ENCODE results near the gene PKNOX2.

PKNOX2 gene

GRCh38 chr11:125264100-125265022 is 99.8 kb downstream of the PKNOX2 start:
- DNase-seq = no peak

DNA sequence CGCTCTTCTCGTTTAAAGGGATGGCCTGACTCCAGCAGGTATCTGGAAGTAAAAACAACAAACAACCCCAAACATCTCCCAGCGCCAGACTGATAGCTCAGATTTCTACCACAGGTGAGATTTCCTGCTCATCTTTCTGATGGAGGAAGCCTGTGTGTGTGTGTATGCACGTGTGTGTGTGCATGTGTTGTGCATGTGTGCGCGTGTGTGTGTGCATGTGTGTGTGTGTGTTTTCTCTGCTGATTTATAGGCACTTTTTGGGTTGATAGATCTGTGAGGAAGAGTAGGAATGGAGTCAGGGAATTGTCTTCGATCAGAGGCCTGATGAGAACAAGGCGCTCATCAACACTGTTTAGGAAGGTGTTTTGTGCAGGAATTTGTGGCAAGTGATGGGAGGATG is 103.0 kb downstream of the PKNOX2 start:
- no peak for DNase-seq

DNA sequence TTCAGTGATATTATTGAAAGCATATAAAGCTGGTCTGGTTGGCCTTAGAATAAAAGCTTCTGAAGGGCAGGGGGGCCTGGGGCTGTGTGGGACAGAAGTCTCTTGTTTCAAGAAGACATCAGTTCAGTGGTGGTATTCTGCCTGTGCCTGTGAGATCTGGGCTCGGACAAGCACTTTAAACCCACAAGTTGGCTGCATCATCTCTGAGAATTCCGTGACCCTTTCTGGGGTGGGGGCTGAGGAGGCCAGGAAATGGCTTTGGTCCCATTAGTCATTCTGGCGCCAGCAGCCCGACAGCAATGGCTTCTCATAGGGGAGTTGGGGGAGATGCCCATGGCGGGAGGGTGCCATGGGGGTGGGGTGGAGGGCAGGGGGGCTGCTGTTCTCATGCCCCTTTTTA is 104.1 kb downstream of the PKNOX2 start:
- DNase-seq = no peak

DNA sequence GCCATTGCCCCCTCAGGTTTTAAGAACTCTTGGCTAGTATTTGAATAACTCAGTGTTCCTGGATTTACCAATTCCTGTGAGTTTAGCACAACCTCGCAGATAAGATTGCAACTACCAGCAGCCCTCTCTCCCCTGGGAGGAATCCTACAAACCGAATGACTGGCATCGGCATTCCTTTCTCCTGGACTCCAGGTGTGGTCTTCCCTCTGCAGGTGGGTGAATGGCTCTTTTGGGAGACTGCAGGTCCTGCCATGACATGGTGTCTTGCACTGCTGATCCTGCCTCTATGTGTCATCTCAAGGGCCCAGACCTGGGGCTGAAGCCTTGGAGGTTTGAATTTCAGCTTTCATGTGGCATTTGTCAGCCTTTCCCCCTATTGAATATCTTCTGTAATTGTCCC is 105.6 kb downstream of the PKNOX2 start:
- no peak for DNase-seq

DNA sequence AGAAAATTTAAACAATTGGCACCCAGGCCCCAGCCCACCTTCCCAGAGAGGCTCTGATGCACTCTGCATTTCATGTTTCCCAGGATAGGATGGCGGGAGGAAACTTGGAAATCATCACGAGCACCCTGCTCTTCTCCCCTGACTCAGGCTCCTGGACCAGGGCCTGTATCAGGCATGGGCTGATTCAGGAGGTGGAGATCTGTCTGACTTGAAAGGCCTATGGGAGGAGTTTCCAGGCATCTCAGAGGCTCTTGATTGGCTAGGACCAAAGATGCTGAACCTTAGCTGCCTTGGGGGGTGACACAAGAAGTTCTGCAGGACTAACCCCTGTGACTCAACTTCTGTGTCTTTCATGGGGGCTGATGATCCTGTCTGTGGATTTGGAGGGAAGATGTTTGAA is 106.2 kb downstream of the PKNOX2 start:
- no peak for DNase-seq

GRCh38 chr11:125271483-125272091 is 107.0 kb downstream of the PKNOX2 start:
- DNase-seq = no peak

DNA sequence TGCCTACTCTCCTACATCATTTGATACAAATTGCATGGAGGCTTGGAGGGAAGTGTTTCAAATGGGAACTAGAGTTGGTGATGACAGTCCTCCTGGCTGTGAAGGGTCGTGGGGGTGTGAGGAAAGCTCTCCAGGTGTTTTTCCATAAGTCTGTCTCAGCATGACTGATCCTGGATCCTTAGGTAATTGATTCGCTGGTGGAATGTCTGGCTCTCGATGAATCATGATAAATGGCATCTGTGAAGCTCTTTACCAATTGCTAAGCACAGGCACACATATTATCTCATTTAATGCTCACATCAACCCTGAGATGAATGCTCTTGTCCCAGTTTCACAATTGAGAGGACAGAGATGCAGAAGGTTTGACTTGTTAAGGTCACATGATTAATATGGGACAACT is 107.5 kb downstream of the PKNOX2 start:
- DNase-seq = no peak

GRCh38 chr11:125272821-125273220 is 108.3 kb downstream of the PKNOX2 start:
- no peak for DNase-seq

DNA sequence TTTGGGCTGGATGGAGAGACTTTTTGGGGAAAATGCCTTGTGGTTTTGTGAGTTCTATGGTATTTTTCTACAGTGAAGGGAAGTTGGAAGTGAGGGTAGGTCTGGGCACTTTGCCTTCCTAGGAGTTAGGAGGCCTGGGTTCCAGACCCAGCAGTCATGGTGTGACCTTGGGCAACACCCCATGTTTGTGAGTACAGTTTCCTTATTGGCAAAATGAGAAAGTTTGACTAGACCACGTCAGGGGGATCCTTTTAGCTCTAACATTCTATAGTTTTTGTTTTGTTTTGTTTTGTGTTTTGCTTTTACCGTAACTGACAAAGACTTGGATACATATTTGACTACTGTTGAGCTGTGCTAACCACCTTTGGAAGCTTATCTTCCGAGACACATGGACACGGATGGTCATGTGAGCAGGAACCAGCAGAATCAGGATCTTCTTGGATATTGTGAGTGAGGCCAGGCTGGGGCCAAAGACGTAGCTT is 109.0 kb downstream of the PKNOX2 start:
- DNase-seq = no peak

- no peak for DNase-seq
These were observed 109.8 kb downstream of the PKNOX2 start for GRCh38 chr11:125274309-125274708.

- no peak for DNase-seq
These were observed 110.2 kb downstream of the PKNOX2 start for GRCh38 chr11:125274774-125275173.

DNA sequence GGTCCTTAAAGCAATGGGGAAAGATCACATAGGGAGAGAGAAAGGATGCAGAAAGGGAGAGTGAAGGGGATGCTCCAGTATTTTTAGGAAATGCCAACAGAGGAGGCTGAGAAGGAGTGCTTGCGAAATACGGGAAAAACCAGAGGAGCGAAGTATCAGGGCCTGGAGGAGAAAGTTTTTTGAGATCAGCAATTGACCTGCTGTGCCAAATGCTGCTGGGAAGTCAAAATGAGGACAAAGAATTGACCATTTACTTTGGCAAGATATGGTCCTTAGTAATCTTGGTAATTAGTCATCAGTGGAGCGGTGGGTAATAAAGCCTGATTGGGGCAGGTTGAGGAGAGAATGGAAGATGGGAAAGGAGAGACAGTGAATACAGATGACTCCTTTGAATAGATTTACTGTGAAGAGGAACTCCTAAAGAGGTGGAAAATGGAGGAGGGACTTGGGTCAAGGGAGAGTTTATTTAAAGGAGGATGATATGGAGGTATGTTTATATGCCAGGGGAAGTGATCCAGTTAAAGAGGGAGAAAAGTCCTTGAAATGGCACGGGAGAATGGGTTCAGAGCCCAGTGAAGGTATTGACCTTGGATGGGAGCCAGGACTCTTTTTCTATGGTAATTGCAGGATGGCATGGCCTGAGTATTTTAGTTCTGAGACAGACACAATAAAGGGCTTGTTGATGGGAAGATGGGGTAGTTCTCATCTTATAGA is 111.5 kb downstream of the PKNOX2 start:
- no peak for DNase-seq

- DNase-seq = no peak
These were observed 112.0 kb downstream of the PKNOX2 start for GRCh38 chr11:125276619-125276976.

DNA sequence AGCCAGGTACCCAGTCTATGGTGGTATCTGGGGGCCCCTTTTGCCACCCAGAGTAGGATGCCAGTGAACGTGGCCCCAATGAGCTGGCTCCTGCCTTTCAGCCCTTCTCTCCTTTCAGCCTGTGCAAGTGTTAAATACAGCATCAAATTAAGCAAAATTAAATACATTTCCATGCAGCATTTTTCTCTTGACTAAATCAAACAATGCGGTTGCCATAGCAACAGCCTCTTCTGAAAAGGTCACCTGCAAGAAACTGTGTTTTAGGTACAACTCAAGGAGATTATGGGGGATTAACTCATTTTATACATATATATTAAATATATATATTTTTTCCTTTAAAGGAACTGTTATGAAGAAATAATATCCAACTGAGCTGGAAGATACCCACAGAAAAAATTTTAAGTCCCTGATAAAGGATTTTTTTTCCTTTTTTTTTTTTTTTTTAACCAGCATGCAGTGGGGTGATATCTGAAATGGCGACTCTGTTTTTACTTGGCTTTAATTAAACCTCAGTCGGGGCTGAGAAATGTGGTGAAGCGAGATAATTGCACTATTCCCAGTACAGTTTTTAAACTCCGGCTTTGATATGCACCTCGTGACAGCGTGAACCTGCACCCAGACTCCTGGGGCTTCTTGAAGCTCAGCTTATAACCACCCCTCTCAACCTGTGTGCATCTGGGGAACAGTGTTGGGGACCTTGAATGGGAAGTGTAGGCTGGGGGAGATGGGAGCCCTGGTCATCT is 115.3 kb downstream of the PKNOX2 start:
- DNase-seq = no peak

- DNase-seq = no peak
These were observed 116.1 kb downstream of the PKNOX2 start for GRCh38 chr11:125280646-125281045.

GRCh38 chr11:125281831-125282595 is 117.5 kb downstream of the PKNOX2 start:
- no peak for DNase-seq

GRCh38 chr11:125282596-125282914 is 118.0 kb downstream of the PKNOX2 start:
- no peak for DNase-seq

DNA sequence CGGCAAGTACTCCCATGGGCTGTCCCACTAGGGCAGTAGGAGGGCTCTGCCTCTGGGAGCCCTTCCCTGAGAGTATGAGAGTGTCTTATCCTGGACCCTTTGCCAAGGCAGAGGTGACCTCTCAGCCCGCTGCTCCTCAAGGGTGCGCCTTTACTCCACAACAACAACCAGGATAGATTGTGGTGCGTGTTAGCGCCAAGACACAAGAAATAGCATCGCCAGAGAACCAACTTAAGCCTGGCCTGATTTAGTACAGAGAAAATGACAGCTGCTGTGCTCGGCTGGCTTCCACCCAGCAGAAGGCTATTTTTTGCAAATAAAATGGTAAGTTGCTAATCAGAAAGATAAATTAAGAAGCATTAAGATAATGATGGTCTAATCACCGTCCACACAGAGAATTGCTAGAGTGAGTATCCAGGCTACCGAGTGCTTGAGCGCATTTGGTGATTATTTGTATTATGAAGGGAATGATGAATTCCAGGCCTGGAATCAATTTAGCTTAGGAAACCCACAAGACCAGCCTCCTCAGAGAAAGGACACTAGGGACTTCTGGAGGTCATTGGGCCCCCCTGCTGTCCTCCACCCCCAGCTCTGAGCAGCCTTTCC is 119.8 kb downstream of the PKNOX2 start:
- DNase-seq = no peak

GRCh38 chr11:125285844-125286243 is 121.3 kb downstream of the PKNOX2 start:
- DNase-seq = no peak

GRCh38 chr11:125286486-125286885 is 121.9 kb downstream of the PKNOX2 start:
- no peak for DNase-seq

DNA sequence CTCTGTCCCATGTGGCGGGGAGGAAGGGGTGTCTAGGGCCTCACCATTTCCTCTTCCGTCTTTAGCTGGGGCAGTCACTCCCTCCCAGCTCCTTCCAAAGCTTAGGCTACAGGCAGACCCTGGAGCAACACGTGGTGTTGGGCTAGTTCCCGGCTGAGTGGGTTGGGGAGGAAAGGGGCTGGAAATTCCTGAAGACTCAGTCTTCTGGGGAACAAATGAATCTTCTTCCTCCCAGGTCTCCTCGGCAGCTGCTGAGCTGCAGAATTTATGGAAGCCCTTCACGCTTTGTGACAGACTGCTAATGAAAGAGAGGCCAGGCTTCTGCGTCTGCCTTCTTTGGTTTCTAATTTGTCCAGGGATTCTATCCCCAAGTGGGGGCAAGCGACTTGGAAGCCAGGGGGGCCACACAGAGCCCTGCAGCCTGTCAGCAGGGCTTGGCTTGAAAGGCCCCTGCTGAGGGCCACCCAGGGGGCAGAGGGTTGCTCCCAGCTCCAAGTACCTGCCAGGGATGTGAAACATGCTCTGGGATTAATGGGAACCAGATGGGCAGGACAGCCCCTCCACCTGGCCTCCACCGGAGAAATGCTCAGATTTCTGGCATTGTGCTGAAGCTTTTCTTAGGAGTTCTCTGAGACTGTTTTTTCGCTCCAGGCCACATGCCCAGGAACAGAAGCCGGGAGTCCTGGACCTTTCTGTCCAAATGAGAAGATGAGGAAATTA is 123.1 kb downstream of the PKNOX2 start:
- no peak for DNase-seq
